GM12878 (cell line): Measurements from ENCODE around the gene RBMS3. TPM values are rescaled to one million over a fixed set of nuclear protein-coding genes. Genes with fewer than 3 reads are reported as not detected.

Source experiments
- ATAC-seq: fragments of 200-7000 bp; cut with Tn5 transposase; 3 replicates; pipeline ENCODE4 v1.9.1; 2020; ENCODE audit warnings: mild to moderate bottlenecking, moderate library complexity
- BruUV-seq: library from RNA; stranded (reverse); fragments of 400-500 nt; replicated peaks from 2 replicates; lab custom pipeline; 2021; lab: Mats Ljungman, UMichigan
- CTCF ChIA-PET: fragments of 300-600 bp; sonication (Branson Sonifier 250); formaldehyde crosslinking; extraction: SDS; loops from one replicate; lab custom pipeline; 2021; ENCODE audit warnings: inconsistent platforms; lab: Yijun Ruan, JAX
- POLR2A ChIA-PET: fragments of 350-600 bp; formaldehyde crosslinking; extraction: SDS; loops from one replicate; lab custom pipeline; 2021; ENCODE audit warnings: inconsistent platforms; lab: Charles Lee
- RAD21 ChIA-PET: fragments of 300-600 bp; sonication (Branson Sonifier 250); formaldehyde crosslinking; loops from one replicate; lab custom pipeline; 2023; ENCODE audit warnings: antibody characterized with exemption; ENCODE audit not compliant: unreplicated experiment; lab: Charles Lee
- SMC1A ChIA-PET: fragments of 300-600 bp; sonication (Branson Sonifier 250); formaldehyde crosslinking; loops from one replicate; lab custom pipeline; 2023; ENCODE audit not compliant: unreplicated experiment, uncharacterized antibody; lab: Charles Lee
- DNase-seq: peaks from one replicate; pipeline ENCODE4 v3.0.0-alpha.2; 2011; ENCODE audit warnings: low read depth, low spot score
- FAIRE-seq: peaks from 3 replicates; lab custom pipeline; 2011; peaks lifted over from hg19 to GRCh38; lab: Jason Lieb, UNC
- H2AFZ ChIP-seq: 2 replicates; pipeline ENCODE4 v1.6.0; 2011; ENCODE audit warnings: low read depth, low read length, control low read depth; ENCODE audit not compliant: control insufficient read depth
- H3K27ac ChIP-seq: 2 replicates; pipeline ENCODE4 v1.5.1; 2011; ENCODE audit warnings: control low read depth; ENCODE audit not compliant: control insufficient read depth, insufficient read depth
- H3K27me3 ChIP-seq, 2 experiments: replicated peaks in 1 of 2; 2 replicates each; pipeline versions ENCODE4 v1.6.0 to v1.6.1; 2011; ENCODE audit warnings: low read length in 1 of 2; ENCODE audit not compliant: control insufficient read depth in 2 of 2, insufficient read depth in 2 of 2
- H3K36me3 ChIP-seq, 2 experiments: 2 replicates each; pipeline ENCODE4 v1.5.1; 2011; ENCODE audit warnings: low read length in 1 of 2; ENCODE audit not compliant: control insufficient read depth in 2 of 2, insufficient read depth in 2 of 2
- H3K4me1 ChIP-seq: 2 replicates; pipeline ENCODE4 v1.6.1; 2011; ENCODE audit warnings: mild to moderate bottlenecking, low read length, moderate library complexity, mixed read lengths; ENCODE audit not compliant: control insufficient read depth, insufficient read depth
- H3K4me2 ChIP-seq: 2 replicates; pipeline ENCODE4 v1.6.0; 2011; ENCODE audit warnings: control low read depth; ENCODE audit not compliant: control insufficient read depth, insufficient read depth
- H3K4me3 ChIP-seq: fragments of 200-600 bp; sonication (generic); 2 replicates; pipeline ENCODE4 v1.5.1; 2016
- H3K79me2 ChIP-seq: 2 replicates; pipeline ENCODE4 v1.6.0; 2011; ENCODE audit warnings: low read length; ENCODE audit not compliant: control insufficient read depth, insufficient read depth
- H3K9ac ChIP-seq: 2 replicates; pipeline ENCODE4 v1.8.0; 2011; ENCODE audit warnings: low read length, control low read depth, mixed read lengths; ENCODE audit not compliant: control insufficient read depth, insufficient read depth
- H3K9me3 ChIP-seq: replicated peaks from 3 replicates; pipeline ENCODE4 v1.5.1; 2011; ENCODE audit warnings: mild to moderate bottlenecking, low read length; ENCODE audit not compliant: control insufficient read depth, insufficient read depth
- H4K20me1 ChIP-seq: 2 replicates; pipeline ENCODE4 v1.6.0; 2011; ENCODE audit not compliant: control insufficient read depth, insufficient read depth
- ATF3 ChIP-seq: IDR thresholded peaks from 2 replicates; pipeline ENCODE4 v1.6.1; 2011; ENCODE audit warnings: low read depth, mild to moderate bottlenecking, low read length, moderate library complexity, borderline replicate concordance; ENCODE audit errors: extremely low read depth
- CBX3 ChIP-seq: fragments of 200-600 bp; sonication (generic); IDR thresholded peaks from 2 replicates; pipeline ENCODE4 v1.6.1; 2016; ENCODE audit warnings: low read depth, borderline replicate concordance
- CEBPZ ChIP-seq: fragments of 150-350 bp; IDR thresholded peaks from 2 replicates; pipeline ENCODE4 v1.6.1; 2016; ENCODE audit warnings: low read depth, low read length
- CREB1 ChIP-seq: IDR thresholded peaks from 2 replicates; pipeline ENCODE4 v1.6.1; 2012; ENCODE audit warnings: low read depth, mild to moderate bottlenecking, inconsistent platforms
- ETV6 ChIP-seq, 2 experiments: fragments of 450-650 bp in 1 of 2; IDR thresholded peaks in 1 of 2; conservative IDR thresholded peaks in 1 of 2; 2 replicates each; pipeline ENCODE4 v1.6.1; 2014; ENCODE audit warnings: antibody characterized with exemption in 1 of 2, borderline replicate concordance in 1 of 2, low read depth in 1 of 2, mild to moderate bottlenecking in 1 of 2, moderate library complexity in 1 of 2
- KAT2A ChIP-seq: conservative IDR thresholded peaks from 2 replicates; pipeline ENCODE4 v1.6.1; 2011; ENCODE audit warnings: low read depth, low read length; ENCODE audit not compliant: control insufficient read depth
- KLF5 ChIP-seq: fragments of 450-650 bp; IDR thresholded peaks from 2 replicates; pipeline ENCODE4 v1.6.1; 2014; ENCODE audit warnings: mild to moderate bottlenecking; ENCODE audit not compliant: partially characterized antibody
- MLLT1 ChIP-seq: fragments of 450-650 bp; IDR thresholded peaks from 2 replicates; pipeline ENCODE4 v1.6.1; 2016; ENCODE audit warnings: mild to moderate bottlenecking
- NR2F1 ChIP-seq: fragments of 450-650 bp; conservative IDR thresholded peaks from 2 replicates; pipeline ENCODE4 v1.6.1; 2017; ENCODE audit warnings: mild to moderate bottlenecking
- RELA ChIP-seq: fragments of 450-650 bp; IDR thresholded peaks from 2 replicates; pipeline ENCODE4 v1.8.0; 2014; ENCODE audit warnings: borderline replicate concordance; ENCODE audit not compliant: partially characterized antibody
- RELB ChIP-seq: fragments of 450-650 bp; IDR thresholded peaks from 2 replicates; pipeline ENCODE4 v1.6.1; 2017; ENCODE audit warnings: low read depth, mild to moderate bottlenecking, moderate library complexity
- SMAD5 ChIP-seq: IDR thresholded peaks from 2 replicates; pipeline ENCODE4 v1.6.1; 2016; ENCODE audit warnings: antibody characterized with exemption, low read depth
- TAF1 ChIP-seq: IDR thresholded peaks from 2 replicates; pipeline ENCODE4 v1.6.1; 2011; ENCODE audit warnings: mild to moderate bottlenecking, low read depth, low read length, borderline replicate concordance
- ZZZ3 ChIP-seq: IDR thresholded peaks from 2 replicates; pipeline ENCODE4 v1.6.1; 2011; ENCODE audit warnings: low read depth; ENCODE audit not compliant: control insufficient read depth, insufficient read length
- WGBS: methylation state at CpG from one replicate; pipeline ENCODE4 v1.1.6; 2016; ENCODE audit warnings: low lambda C conversion rate; ENCODE audit not compliant: insufficient replicate concordance, insufficient coverage; ENCODE audit errors: missing lambda C conversion rate; 5-methylcytosine and 5-hydroxymethylcytosine counted together
- in situ Hi-C: fragments of 300-500 bp; cut with MboI; formaldehyde crosslinking; loops from 9 replicates; pipeline ENCODE4 v1.14.3; 2018; ENCODE audit warnings: mixed read lengths
- intact Hi-C: fragments of 100-400 bp; cut with micrococcal nuclease; formaldehyde crosslinking; loops from one replicate; pipeline ENCODE4 v1.14.2; 2022; ENCODE audit not compliant: unreplicated experiment
- polyA plus RNA-seq, 11 experiments: library from polyadenylated mRNA; depleted of rRNA in 4 of 11; unstranded in 6 of 11; stranded (reverse) in 5 of 11; fragments of >200 nt; fragmentation: Nextera tagmentation in 4 of 11; fragmentation: Illumina TruSeq in 1 of 11; extraction: Ambion mirVana in 4 of 11; extraction: Trizol in 1 of 11; gene quantifications; 1 replicate in 1 of 11; 2 replicates in 10 of 11; pipeline versions ENCODE4 v1.2.1 to v1.2.3, GENCODE V29; 2011 to 2016; ENCODE audit warnings: inconsistent platforms in 2 of 11, missing spikeins in 2 of 11, low read depth in 1 of 11
- total RNA-seq, 4 experiments: library from RNA; depleted of rRNA in 3 of 4; stranded (reverse); fragments of >200 nt in 3 of 4; fragmentation: Illumina TruSeq in 1 of 4; extraction: Trizol in 1 of 4; gene quantifications; 2 replicates each; pipeline versions ENCODE4 v1.2.1 to v1.2.3, GENCODE V29; 2013 to 2021

RBMS3 gene
- total and polyA plus RNA-seq, 10 of the 15 experiments (the other 5 are each of a cell fraction or from before 2014, with no cell fraction given), result 0.79 to 4.7 (median 3.1) TPM

GRCh38 chr3:29245441-29245840, 35.4 kb upstream of the RBMS3 start:
- H3K27me3 ChIP-seq, result no peaks in the 10 kb centered on the region; a peak in 1 of 4 replicates
- H3K4me3 ChIP-seq, result no peak overlapping the region
- no peaks in the 10 kb centered on the region for H3K4me1 ChIP-seq
- no peak overlapping the region for H2AFZ ChIP-seq
- DNase-seq (no peak), FAIRE-seq (no peak), ATAC-seq (no peak)
- H4K20me1 ChIP-seq, result no peaks in the 10 kb centered on the region
- no peak overlapping the region for H3K27ac ChIP-seq
- intact Hi-C loops (no loop called here), in situ Hi-C loops (no loop called here)
- no peaks in the 10 kb centered on the region for H3K9me3 ChIP-seq
- no peak overlapping the region for H3K9ac ChIP-seq
- no peaks in the 10 kb centered on the region for H3K79me2 ChIP-seq
- TF ChIP-seq NR2F1, result no peak
- no peak for TF ChIP-seq KAT2A
- TF ChIP-seq CEBPZ, result no peak
- no peak for TF ChIP-seq RELB
- TF ChIP-seq KLF5, result no peak
- no peak for TF ChIP-seq CBX3
- TF ChIP-seq ZZZ3, result no peak
- no peak for TF ChIP-seq CREB1
- TF ChIP-seq RELA, result no peak
- TF ChIP-seq SMAD5, result no peak
- no peak for TF ChIP-seq ATF3
- no peak for TF ChIP-seq MLLT1
- no peak for TF ChIP-seq ETV6 (conservative IDR thresholded peaks at IDR 0.05 in 1 of 2, IDR thresholded peaks at IDR 0.05 in 1 of 2; ENCODE audit: borderline replicate concordance in 1 of 2, low read depth in 1 of 2)
- no peak for TF ChIP-seq TAF1
- 96% methylated on average over 2 of the region's 2 CpGs for WGBS
- H3K4me2 ChIP-seq, result no peak overlapping the region
- BruUV-seq, result no TSS peak
- CTCF ChIA-PET, result interaction anchor here (1.0 to 1.4 kb wide), 3 partner anchors 8 to 519 kb away, joined by 3 to 4 read pairs (median 3); no protein-coding TSS in a partner anchor
- POLR2A ChIA-PET, result no interaction called here
- SMC1A ChIA-PET, result interaction anchor here (0.8 kb wide), 1 partner anchor 35 kb away, joined by 3 read pairs; the partner anchor contains the start of gene RBMS3
- no peaks in the 10 kb centered on the region for H3K36me3 ChIP-seq
- RAD21 ChIA-PET, result no interaction called here
